GM12874 (cell line): ENCODE results near the gene LYL1.

Experiments used
- TF ChIP-seq, protein P1 (sequence below): IDR thresholded peaks from 2 replicates; pipeline ENCODE4 v1.5.1; 2011; ENCODE audit warnings: low read depth, mild to moderate bottlenecking, control low read depth, low read length, moderate library complexity; ENCODE audit not compliant: insufficient read depth

LYL1 gene

GRCh38 chr19:13102666-13103580, at the start of gene LYL1:
Gene LYL1, minus strand, starts transcription at chr19:13102858. Its CDS starts 1,687 bp downstream, at chr19:13101171.
- TF ChIP-seq, protein P1, sequence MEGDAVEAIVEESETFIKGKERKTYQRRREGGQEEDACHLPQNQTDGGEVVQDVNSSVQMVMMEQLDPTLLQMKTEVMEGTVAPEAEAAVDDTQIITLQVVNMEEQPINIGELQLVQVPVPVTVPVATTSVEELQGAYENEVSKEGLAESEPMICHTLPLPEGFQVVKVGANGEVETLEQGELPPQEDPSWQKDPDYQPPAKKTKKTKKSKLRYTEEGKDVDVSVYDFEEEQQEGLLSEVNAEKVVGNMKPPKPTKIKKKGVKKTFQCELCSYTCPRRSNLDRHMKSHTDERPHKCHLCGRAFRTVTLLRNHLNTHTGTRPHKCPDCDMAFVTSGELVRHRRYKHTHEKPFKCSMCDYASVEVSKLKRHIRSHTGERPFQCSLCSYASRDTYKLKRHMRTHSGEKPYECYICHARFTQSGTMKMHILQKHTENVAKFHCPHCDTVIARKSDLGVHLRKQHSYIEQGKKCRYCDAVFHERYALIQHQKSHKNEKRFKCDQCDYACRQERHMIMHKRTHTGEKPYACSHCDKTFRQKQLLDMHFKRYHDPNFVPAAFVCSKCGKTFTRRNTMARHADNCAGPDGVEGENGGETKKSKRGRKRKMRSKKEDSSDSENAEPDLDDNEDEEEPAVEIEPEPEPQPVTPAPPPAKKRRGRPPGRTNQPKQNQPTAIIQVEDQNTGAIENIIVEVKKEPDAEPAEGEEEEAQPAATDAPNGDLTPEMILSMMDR = no peak

DNA sequence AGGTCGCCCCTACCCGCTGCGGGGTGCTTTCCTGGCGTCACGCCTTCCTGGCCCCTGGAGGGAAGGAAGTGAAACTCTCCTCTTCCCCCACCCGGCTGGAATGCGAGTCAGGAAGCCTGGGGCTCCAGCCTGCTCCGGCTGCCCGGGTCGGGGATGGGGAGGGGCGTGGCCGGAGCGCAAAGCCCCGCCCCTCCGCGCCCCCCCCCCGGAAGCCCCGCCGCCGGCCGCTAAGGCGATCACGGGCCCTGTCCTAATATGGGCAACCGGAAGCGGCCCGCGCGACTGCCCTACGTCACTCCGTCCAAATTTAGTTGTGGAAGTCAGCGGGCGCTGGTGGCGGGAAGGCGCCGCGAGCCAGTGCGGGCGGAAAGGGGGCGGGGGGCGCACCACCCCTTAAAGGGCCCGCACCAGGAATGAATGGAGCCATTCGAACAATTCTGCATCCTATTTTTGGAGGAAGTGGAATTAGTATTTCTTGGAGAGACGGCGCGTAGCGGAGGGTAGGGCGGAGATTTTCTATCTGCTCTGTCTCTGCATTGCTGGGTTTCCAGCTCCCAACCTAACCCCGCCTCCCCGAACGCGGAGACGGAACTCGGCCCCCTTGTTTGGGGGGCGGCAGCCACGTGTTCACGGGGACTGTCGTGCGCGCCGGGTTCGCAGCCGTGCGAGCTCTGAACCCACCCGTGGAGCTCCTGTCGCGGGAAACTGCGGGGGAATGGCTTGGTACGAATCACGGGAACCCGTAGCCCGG, 49.1 kb upstream of the LYL1 start:
- TF ChIP-seq, protein P1 = no peak

DNA sequence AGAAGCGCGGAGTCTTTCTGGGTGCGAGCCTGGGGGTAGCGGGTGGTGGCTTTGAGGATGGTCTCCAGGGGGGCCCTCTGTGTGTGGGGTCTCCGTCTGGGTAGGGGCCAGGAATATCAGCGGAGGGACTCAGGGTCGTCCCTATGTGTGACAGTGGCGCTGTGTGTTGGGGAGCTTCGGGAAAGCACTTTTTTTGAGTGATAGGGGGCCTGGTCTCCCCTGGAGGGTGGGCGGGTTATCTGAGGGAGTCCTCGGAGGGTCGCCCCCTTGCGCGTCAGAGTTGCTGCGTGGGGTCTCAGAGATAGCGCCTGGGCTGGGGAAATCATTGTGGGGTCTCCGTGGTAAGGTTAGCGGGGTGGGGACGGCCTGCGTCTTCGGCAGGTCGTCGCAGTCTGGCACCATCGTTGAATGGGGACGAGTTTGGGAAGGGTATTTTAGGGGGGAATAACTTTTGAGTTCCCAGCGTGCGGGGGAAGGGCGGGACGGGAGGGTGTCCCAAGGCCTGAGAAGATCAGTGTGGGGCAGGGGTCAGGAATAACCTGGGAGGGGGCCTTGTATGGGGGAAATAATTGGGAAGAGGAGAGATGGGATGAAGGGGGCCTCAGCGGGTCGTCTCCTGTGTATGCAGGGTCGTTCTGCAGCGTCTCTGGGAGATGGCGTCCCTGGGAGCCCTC, 48.4 kb upstream of the LYL1 start:
- TF ChIP-seq, protein P1 = no peak

- TF ChIP-seq, protein P1 = peak; percentile 53
Measured at GRCh38 chr19:13150187-13150930, 47.7 kb upstream of the LYL1 start, which contains the start of the genes IER2 and STX10. Gene IER2, plus strand, starts transcription at chr19:13150411. Its CDS starts 2,776 bp downstream, at chr19:13153187. Gene STX10, minus strand, starts transcription at chr19:13150375. Its CDS starts 202 bp downstream, at chr19:13150173.

DNA sequence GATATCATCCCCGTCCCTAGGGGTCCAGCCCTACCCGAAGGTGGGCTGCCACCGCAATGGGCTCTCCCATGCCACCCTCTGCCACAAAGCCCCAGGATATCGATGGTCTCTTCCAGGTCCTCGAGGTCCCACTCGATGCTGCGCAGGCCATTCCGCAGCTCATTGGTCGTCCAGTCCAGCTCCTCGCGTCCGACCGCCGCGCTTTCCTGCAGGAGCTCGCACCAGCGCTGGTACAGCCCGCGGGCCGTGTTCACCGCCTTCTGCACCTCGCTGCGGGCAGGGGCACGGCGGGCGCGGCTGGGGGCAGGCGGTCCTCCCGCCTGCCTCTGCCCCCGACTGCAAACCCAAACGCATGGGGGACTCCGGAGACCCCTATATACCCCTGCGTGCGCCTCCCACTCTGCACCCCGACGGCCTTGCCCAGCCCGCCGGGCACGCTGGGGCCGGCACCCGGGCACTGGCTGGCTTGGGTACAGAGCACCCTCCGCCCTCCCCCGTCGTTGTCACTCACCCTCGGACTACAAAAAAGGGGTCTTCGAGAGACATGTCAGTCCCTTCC, 47.0 kb upstream of the LYL1 start:
- TF ChIP-seq, protein P1 = no peak

GRCh38 chr19:13146763-13147563, 44.3 kb upstream of the LYL1 start:
- TF ChIP-seq, protein P1 = no peak
